Measurements from ENCODE around the gene KCNIP4.

Gene KCNIP4

DNA sequence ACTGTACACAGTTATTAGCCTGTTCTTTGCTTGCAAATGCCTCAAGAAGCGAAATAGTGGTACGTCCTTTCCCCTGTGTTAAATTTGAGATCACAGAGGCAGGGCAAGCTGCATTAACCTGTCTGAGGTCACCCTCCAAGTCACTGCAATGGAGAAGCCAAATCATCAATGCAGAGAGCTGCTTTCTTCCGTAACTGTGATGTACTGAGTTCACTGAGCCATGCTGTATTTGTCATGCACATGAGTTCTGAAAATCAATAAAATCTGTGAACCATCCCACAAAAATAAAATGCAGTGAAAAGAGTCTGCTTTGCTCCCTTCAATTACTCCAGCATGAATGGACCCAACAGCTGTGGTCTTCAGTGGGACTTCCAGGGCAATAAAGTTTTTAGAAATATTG, 393.5 kb downstream of the KCNIP4 start:
- DNase-seq (ENCODE audit: low spot score), result no peak

DNA sequence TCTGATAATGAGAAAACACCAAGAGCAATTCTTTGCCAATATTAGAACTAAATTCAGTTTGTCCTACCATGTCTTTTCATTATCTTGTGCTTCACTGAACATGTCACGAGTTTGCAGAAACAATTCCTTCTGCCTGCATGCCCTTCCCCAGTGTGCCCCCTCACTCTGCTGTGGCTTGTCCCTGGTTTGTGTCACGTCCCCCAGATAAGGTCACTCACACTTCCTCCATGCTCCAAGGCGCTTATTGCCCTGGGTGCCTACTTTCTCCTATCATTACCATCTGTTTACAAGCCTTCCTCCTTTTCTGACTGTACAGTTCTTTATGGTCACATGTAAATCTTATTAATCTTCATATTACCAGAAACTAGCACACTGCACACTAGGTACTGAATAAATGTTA, 394.1 kb downstream of the KCNIP4 start:
- no peak for DNase-seq (ENCODE audit: low spot score)

DNA sequence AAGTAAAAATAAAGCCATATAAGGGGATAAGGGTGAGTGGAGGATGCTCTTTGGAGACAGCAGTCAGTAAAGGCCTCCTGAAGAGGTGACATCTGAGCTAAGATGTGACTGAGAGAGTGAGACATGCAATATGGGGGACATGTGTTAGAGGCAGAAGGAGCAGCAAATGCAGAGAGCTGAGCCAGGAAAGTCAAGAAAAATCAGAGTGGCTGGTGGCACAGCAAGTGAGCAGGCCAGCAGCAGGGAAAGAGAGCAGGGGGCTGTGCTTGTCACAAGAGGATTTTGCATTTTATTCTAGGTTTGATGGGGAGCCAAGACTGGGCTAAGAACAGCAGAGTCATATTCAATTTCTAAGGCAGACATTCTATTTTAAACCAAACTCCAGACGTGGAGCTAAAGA, 394.5 kb downstream of the KCNIP4 start:
- no peak for DNase-seq (ENCODE audit: low spot score)

DNA sequence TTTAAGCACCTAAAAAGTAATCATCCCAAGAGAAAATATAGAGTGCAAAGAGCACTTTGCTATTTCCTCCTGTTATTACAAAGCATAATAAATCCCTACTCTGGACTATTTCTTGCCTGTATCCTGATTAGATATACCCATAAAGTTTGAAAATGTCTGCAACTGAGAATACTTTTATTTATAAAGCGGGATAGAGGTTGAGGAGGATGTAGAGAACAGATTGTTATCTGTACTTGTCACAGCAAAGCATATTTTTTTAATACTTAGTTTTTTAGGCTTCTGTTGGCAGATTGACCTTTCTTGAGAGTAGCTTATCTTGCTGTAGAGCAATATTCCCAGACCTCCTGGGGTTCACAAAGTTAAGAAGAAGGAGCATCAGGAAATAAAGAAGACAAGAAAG, 396.1 kb downstream of the KCNIP4 start:
- DNase-seq (ENCODE audit: low spot score), result no peak

DNA sequence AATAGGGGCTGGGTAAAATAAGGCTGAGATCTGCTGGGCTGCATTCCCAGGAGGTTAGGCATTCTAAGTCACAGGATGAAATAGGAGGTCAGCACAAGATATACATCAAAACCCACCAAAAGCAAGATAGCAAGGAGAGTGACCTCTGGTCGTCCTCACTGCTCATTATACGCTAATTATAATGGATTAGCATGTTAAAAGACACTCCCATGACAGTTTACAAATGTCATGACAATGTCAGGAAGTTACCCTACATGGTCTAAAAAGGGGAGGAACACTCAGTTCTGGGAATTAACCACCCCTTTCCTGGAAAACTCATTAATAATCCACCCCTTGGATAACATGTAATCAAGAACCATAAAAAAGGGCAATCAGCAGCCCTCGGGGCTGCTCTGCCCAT, 403.6 kb downstream of the KCNIP4 start:
- DNase-seq (ENCODE audit: low spot score), result no peak

DNA sequence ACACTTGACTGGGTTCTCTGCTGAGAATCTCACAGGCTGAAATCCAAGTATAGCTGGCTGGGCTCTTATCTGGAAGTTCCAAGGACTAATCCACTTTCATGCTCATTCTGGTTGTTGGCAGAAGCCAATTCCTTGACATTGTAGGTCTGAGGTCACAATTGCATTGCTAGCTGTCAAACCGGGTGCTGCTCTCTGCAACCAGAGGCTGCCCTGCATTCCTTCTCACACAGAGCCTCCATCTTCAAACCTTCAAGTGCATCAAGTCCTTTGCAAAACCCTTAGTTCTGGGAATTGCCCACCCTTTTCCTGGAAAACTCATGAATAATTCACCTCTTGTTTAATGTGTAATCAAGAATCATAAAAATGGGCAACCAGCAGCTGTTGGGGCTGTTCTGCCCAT, 404.2 kb downstream of the KCNIP4 start:
- DNase-seq (ENCODE audit: low spot score), result no peak

DNA sequence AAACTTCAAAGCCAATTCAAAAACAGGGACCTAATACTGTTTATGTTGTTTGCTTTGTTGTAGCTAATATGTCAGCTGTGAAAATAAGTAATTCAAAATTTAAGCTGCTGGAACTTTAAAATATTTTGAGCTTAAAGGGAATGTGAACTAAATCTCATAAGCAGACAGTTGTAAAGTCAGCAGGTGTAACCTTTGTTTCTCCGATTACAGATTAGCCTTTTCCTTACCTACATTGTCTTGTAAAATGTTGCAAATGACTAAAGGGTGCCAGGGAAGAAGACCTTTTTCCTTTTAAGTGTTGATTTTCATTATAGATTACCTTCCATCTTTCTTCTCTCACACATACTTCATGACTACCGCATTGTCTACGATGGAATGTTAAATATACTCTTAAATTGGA, 405.1 kb downstream of the KCNIP4 start:
- DNase-seq (ENCODE audit: low spot score), result no peak

DNA sequence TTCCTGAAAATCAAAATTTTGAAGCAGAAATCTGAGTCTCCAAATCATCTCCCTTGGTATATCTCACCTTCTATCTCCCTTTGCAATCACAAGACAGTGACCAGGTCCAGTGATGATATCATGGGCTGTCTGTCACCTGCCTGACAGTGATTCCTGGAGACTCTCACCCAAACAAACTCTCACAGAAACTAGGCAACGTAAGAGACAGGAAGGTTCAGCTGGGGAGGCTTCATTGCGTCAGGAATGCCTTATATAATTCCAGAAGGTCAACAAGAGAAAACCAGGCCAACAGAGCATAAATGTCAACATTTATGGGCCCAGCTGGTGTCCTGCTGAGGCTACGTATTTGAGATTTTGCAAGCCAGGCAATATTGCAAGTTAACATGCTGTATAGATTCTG, 412.7 kb downstream of the KCNIP4 start:
- no peak for DNase-seq (ENCODE audit: low spot score)

DNA sequence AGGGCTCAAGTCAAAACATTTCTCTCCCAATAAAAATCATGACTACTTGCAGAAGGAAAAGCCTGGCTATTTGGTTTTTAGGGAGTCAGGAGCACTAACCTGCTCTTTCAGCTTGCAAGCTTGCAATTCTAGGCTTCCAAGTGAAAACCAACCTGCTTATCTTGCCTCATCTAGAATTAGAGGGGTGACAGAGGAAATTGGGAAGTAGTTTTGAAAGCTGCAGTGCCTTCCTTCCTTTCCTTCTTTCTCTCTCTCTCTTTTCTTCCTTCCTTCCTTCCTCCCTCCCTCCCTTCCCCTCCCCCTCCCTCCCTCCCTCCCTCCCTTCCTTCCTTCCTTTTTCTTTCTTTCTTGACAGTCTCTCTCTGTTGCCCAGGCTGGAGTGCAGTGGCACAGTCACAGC, 417.5 kb downstream of the KCNIP4 start:
- DNase-seq (ENCODE audit: low spot score), result no peak

DNA sequence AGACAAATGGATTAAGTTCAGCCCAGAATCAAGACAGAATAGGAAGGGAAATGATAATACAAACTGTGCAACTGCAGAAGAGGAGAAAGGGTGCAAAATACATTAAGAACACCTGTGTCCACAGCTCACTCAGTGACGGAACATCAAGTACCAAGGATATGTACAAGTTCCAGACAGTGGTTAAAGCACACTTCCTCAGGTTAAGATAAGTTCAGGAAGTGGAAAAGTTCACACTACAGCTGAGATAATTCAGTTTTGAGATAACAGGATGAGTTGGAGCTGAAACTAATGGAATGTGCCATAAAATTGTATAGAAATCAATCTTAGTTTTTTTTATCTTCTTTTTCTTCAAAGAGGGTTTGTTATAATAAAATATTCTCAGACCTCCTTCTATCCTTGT, 419.4 kb downstream of the KCNIP4 start:
- DNase-seq (ENCODE audit: low spot score), result no peak

DNA sequence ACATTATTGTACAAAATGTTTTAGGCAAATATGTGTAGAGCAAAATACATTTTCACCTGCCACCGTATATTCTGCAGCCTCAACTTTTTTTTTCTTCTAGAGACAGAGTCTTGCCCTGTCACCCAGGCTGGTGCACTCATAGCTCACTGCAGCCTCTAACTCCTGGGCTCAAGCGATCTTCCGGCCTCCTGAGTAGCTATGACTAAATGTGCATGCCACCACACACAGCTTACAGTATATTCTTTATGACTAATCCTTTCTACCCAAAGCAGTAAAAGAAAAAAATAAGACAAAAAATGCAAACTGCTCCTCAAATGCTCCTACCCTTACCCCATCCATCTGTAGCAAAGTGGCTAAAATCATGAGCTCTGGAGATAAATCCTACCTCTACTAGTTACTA, 426.3 kb downstream of the KCNIP4 start:
- DNase-seq (ENCODE audit: low spot score), result no peak

DNA sequence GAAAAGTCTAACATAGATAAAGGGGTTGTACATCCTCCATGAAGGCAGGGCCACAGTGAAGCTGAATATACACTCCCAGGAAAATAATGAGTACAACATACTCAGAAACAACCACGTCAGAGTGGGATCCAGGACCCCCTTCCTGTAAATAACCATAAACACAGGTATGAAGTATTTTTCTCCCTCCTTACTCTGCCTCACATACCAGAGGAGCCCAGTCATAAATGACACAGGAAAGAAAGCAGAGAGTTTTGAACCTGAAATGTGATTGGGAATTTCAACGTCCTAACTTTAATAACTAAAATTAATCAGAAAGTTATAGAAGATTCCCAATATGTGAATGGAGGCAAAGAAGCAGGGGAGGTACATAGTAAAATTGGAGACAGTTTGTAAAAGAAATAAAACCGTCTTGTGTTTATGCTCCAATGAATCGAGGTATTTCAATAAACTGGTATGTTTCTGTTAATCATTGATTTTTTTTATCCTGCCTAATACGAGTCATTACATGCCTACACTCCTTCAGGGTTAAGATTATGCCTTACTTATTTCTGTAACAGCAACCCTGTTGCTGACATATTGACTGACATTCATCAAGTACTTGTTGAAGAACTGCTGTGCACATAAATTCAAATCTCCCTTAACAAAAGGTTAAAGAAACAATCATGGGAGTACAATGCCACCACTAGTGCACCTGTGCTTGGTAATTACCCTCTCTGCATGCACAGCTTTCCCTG, 431.3 kb downstream of the KCNIP4 start:
- no peak for DNase-seq (ENCODE audit: low spot score)

DNA sequence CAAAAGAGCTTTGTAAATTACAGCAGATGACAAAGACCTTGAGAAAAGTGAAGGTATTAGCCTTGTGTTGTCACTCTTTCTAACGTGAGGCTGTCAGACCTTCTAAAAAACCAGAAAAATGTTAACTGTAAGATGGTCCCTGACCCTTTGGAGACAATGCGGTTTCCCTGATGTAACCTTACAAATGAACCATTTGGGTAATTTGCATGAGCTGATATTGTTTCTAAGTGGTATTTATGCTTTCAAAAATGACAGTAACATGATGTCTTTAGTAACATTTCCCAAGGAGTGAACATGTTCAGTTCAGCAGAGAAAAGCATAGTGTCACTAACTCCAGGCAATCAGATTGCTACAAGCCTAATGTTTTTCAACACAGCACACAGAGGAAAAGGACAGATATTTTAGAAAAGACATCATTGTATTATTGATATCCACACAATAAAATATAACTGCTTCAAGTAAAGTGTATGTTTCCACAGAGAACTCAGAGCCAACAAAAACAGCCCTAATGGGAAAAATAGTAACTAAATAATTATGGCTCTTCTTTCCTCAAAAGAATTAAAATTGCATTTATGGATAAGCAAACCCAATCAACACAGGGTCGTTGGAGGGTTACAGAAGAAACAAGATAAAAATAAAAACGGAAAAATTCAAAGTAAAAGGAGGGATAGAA, 434.4 kb downstream of the KCNIP4 start:
- no peak for DNase-seq (ENCODE audit: low spot score)

DNA sequence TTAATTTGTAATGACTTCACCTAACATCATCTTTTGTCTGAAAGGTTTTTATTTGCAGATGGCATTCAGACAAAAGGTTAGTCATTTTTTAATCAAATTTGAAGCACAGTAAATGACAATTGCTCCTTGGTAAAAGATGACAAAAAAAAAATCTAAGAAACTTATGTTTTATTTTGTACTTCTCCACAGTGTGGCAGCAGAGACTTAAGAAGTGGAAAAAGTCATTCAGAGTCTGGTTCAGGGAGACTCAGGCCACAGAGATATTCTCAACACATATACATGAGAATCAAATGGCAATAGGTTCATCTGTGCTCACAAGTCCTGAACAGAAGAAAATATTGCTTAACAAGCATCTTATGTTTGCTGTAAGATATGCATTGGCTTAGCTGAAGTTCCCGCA, 436.2 kb downstream of the KCNIP4 start:
- no peak for DNase-seq (ENCODE audit: low spot score)

DNA sequence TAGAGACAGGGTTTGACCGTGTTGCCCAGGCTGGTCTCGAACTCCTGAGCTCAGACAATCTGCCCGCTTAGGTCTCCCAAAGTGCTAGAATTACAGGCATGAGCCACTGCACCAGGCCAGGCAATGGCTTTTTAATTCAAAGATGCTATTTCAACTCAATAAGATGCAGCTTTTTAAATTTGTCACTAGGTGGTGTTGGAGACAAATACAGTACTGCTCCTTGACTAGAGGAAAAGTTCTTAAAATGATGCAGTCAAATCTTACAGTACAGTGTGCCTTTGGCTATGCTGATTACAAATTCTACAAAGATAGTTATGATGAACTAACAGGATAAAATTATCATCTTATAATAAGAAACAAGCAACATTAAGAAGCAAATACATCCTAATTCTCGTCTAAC, 441.1 kb downstream of the KCNIP4 start:
- DNase-seq (ENCODE audit: low spot score), result no peak

DNA sequence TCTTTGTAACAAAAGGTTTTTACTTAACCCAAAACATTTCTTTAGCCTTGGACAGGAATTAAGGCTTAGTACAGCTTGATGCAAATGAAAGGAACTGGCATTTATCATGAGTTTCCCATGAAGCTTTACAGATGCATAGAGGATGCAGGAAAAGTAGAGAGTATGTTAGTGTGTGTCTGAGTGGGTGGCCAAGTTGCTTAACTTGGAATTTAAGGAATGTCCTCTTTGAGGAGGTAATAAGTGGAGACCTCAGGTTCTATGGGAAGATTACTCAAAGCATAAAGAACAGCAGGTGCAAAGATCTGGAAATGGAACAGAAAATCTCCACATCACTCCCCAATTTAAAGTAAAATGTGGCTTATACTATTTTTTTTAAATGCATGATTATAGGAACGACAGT, 457.9 kb downstream of the KCNIP4 start:
- DNase-seq (ENCODE audit: low spot score), result no peak

DNA sequence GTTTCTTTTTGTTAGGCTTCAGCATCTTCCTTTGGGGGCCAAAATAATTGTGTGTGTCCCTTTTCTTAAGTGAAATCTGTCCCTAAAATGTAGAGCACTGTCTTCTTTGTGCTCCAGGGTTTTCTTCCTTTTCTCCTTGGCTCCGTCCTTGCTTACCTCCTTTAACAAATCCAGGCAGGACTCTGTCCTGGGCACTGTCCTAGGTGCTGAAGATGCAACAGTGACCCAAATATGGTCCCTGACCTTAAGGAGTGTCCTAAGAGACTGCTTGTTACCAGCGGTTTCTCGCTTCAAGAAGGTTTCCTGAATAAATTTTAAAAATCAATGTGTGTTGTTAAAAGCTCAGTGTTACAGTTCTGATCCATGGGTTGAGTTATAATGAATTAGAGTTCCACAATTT, 471.8 kb downstream of the KCNIP4 start:
- DNase-seq (ENCODE audit: low spot score), result no peak

DNA sequence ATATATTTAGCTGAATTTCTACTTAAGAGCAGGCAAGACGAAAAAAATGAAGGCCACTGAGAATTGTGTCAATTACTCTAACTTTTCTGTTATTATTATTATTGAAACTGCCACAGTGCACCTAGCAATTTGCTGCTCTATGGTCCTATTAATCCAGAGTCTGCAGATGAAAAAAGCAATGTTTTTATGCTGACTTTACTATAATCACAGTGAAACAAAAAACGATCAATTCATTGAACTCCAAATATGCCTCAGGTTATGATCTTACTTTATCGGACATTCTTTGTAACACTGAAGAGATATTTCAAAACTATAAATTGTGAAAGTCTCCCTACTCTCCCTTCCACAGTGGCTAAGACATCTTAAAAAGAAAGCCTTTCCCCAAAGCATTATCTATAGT, 474.4 kb downstream of the KCNIP4 start:
- DNase-seq (ENCODE audit: low spot score), result no peak

DNA sequence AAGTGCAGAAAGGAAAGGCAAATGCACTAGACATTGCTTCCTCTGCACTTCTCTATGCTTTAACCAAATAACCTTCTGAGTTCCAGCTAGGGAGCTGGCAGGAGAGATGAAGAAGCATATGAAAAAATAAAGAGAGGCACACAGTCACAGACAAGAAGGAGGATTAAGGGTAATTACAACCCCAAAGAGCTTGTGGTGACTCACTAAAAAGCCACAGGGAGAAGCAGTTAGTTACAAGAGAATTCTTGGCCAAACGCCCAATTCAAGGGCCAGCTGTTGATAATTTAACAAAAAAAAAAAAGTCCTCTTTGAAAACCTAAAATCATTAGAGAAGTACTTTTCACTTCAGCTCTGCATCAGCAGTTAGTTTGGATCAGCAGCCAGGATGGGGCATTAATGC, 478.0 kb downstream of the KCNIP4 start:
- no peak for DNase-seq (ENCODE audit: low spot score)

DNA sequence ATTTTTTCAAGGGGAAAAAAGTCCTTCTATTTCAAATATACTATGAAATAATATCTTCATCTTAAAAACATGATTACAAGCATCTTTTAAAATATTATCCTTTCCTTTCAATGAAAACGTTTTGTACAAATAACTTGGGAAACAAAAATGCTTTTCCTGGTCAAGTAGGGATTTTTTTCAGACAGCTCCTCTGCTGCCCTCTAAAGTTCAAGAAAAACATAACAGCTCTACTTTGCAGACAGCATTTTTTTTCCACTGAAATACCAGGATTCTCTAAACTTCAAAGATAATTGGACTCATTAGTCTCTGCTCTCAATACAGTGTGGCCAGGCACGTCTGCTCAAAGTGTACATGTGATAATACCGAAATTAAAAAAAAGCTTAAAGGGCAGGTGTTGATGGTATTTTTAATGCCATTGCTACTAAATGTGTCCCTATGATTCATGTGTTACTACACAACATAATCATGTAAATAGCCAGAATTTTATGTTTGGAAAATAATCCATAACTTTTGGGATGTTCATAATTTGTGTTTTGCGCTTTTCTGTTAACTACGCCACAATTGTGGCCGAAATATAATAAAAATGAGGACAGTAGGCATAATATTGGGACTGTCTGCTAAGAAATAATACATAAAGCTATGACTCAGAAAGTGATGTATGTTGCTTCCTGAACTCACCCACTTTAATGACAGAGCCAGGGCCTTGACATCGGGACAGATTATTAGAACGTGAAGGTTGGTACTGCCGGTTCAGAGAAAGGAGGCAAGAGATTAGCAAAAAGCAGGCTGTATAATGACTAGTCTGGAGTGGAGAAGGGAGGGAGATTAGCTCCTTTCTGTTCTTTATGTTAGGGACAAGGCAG, 478.9 kb downstream of the KCNIP4 start:
- no peak for DNase-seq (ENCODE audit: low spot score)

DNA sequence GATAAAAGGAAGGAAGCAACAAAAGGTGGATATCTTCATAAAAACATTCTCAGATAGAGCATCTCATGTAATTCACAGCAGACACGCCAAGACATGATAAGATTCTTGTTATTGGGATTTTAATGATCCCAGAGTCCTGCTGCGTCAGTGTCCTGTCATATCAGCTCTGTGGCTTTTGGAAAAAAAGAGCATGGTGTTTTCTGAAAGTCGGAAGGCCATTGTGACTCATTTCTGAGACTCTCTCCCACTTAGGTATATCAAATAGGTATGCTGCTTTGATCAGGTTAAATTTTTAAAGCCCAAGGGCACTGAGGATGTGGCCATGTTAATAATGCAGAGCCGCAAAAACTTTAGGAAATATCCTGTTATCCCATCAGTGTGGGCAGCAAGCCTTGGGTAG, 481.0 kb downstream of the KCNIP4 start:
- DNase-seq (ENCODE audit: low spot score), result no peak

DNA sequence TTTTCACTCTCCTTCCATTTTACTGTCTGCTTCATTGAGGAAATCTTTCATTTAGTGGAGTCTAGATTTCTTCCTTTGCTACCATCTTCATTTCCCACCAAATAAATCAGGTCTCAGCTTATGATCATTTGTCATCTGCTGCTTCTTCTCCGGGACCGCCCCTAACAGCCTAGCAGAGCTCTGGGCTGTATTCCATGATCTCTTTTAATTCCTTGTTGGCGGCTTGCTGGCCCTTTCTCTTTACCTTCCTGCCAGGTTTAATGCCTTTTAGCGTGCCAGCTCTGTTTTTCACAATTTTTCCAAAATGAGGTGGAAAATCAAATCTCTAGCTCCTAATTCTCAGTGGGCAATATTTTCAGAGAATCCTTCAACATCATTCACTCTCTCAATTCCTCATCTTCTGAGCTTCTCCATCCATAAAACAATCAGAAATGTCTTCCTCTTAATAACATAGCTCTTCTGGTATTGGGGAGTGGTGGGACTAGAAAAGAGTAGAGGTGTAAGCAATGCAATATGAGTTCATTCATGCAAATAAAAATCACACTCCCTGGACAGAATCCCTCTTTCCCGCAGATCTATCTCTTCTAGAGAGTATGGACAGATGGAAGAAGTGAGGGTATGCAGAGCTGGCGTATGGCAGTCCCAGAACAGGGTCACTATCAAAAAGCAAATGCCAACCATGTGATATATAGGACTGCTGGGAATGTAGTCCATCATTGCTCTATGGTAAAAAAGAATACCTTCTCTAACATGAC, 491.3 kb downstream of the KCNIP4 start:
- DNase-seq (ENCODE audit: low spot score), result no peak

Measured in left forelimb (tissue), 1 donor.